GM12872 (cell line): Measurements from ENCODE around the gene SORCS2.

Experiments
- TF ChIP-seq, protein P1 (sequence below): IDR thresholded peaks from 3 replicates; pipeline ENCODE4 v1.5.1; 2011; ENCODE audit warnings: low read depth, mild to moderate bottlenecking, low read length, moderate library complexity; ENCODE audit not compliant: insufficient read depth

Gene SORCS2

DNA sequence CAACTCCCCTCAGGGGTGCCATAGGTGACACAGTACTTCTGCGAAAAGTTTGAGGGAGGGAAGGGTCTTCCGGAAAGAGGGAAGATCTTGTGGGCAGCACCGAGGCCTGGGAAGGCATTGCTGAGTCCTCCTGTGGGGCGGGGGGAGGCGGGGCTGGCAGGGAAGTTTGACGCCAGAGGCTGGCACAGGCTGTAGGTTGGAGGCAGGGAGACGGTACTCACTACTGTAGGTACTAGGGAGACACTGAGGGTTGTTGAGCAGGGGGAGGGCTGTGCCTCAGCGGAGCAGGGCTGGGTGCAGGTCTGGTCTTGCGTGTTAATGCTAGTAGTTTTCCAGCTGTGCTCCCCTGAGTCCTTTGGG, 265.7 kb downstream of the SORCS2 start:
- TF ChIP-seq, protein P1, sequence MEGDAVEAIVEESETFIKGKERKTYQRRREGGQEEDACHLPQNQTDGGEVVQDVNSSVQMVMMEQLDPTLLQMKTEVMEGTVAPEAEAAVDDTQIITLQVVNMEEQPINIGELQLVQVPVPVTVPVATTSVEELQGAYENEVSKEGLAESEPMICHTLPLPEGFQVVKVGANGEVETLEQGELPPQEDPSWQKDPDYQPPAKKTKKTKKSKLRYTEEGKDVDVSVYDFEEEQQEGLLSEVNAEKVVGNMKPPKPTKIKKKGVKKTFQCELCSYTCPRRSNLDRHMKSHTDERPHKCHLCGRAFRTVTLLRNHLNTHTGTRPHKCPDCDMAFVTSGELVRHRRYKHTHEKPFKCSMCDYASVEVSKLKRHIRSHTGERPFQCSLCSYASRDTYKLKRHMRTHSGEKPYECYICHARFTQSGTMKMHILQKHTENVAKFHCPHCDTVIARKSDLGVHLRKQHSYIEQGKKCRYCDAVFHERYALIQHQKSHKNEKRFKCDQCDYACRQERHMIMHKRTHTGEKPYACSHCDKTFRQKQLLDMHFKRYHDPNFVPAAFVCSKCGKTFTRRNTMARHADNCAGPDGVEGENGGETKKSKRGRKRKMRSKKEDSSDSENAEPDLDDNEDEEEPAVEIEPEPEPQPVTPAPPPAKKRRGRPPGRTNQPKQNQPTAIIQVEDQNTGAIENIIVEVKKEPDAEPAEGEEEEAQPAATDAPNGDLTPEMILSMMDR = no peak

DNA sequence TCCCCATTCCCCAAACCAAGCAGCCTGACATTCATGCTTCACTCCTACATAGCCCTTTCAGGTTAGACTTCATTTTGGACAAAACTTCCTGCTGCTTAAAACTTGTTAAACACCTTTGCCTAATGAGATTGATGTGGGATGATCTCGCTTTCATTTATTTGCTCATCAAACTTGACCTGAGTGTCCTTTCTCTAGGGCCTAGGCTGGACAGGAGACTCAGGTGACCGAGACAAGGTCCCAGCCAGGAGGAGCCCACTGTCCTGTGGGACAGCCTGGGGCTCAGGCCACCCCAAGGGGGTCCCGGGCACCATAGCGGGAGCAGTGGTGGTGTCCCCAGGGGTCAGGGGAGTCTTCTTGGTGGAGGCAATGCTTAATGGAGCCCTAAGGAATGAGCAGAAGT, 266.1 kb downstream of the SORCS2 start:
- TF ChIP-seq, protein P1 = no peak

DNA sequence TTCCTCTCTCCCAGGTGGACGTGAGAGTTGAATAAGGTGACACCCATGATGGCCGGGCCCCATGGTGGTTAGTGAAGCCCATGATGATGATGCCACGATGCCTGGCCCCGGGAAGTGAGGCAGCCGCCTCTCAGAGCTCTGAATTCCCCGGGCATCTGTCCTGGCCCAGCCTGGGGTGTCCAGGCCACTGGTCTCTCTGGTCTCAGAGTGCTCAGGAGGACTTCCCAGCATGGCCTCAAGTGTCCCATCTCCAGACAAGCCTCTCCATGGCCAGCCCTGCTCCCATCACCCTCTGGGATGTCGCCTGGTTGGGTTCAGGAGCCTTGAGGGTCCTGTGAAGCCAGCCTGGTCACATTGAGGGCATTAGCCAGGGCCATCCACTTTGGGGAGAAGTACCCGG, 267.1 kb downstream of the SORCS2 start:
- TF ChIP-seq, protein P1 = no peak

DNA sequence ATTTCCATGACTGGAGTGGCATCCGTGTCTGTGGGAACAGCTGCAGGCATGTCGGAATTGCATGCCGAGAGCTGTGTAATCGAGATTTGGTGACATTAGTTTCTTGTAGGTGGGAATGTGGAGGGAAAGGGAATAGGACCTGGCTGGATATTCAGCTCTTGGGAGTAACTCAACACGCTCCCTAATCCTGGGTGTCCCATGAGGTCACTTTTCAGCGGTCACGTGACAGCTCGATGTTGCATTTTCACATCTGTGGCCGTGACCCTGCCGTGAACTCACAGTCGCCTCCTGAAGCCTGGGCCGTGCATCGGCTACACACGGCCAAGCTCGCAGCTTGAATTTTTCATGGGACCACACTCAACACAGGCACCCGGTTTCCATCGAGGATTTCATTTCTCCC, 268.2 kb downstream of the SORCS2 start:
- TF ChIP-seq, protein P1 = no peak

DNA sequence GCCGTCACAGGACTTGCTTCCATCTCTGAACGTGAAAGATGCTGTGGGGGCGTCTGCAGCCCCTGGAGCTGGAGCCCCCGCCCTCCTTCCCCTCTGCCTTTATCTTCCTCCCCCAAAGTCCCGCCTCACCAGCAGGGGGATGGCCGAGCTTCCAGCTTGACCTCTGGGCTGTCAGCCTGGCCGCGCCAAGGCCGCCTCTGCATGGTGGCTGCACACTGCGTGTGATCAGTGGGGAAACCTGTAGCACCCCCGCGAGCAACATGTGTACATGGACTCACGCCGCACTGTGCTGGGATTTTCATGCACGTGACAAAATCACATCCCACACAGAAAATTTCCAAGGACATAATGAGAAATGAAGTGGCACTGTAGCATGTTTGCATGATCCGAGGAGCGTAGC, 268.9 kb downstream of the SORCS2 start:
- TF ChIP-seq, protein P1 = no peak

DNA sequence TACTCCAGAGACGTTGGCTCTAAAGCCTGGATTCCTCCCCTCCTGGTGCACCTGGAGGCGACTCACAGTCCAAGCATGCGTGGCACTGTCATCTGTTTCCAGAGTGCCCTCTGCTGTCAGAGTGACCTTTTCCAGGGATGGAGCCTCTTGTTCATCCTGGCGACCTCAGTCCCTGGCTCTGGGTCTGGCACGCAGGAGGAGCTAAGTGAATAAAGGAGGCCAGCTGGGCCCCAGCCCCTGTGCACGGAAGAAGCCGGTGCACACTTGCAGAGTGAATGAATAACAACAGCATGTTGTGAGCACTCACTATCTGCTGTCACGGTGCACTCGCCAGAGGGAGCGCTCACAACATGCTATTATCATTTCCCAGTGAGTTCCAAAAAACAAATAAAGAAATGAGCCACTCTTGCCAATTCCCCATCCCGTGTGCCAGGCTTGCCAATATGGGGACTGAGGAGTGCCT, 270.2 kb downstream of the SORCS2 start:
- TF ChIP-seq, protein P1 = no peak

DNA sequence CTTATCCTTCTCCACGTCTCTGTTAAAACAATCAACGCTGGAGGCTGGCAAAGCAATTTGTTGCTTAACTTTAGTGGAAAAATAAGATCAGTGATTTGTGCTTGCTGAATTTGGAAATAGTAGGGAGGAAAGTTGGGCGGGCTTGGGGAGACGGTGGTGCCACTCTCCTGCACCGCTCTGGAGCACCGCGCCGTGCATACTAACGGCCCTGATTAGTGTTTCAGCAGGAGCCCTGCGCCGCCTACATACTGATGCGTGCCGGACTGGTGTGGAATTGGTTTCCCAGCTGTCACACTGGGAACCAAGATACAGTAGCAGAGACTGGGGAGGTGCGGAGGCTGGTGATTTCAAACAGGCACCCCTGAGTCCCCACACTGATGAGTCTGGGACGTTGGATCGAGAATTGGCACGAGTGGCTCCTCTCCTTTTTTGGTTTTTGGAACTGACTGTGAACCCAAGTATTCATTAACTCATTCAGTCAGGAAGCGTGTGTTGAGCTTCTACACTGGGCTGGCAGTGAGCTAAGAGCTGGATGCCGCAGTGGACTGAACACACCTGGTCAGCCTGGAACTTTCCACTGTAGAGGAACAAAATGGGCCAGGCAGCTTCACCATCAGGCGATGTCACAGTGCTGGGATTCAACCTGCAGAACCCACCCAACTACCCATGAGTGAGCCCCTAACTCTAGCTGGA, 271.4 kb downstream of the SORCS2 start:
- TF ChIP-seq, protein P1 = no peak
